Measurements from ENCODE around the gene CCER1. TPM values are rescaled to one million over a fixed set of nuclear protein-coding genes. Genes with fewer than 3 reads are reported as not detected.

The CCER1 gene
- total RNA-seq, 1 donor from 2014 or later = not detected

GRCh38 chr12:90984114-90984513 is 29.1 kb upstream of the CCER1 start:
- peaks cover 8% of the 10 kb centered on the region for H3K4me1 Mint-ChIP-seq (ENCODE audit: low read depth, unreplicated experiment)
- H3K27me3 Mint-ChIP-seq (ENCODE audit: low read depth, unreplicated experiment) = peaks cover 2% of the 10 kb centered on the region
- Histone ChIP-seq H3K79me2 (ENCODE audit: insufficient read depth, low read length) (no peaks in the 10 kb centered on the region), H3K9me3 (ENCODE audit: insufficient read depth, low read depth, low read length) (peaks cover 3% of the 10 kb centered on the region), H3K4me2 (ENCODE audit: low read length) (no peak overlapping the region), H2AFZ (ENCODE audit: low read depth, low read length) (no peak overlapping the region), H3K36me3 (ENCODE audit: insufficient read depth, low read length) (no peaks in the 10 kb centered on the region), H4K20me1 (ENCODE audit: insufficient read depth, low read length) (no peaks in the 10 kb centered on the region), H3K27me3 (ENCODE audit: insufficient read depth, low read length) (no peaks in the 10 kb centered on the region), H3K4me1 (ENCODE audit: insufficient read depth, low read length) (no peaks in the 10 kb centered on the region), H3K27ac (ENCODE audit: low read depth, low read length) (no peak overlapping the region), H3K4me3 (ENCODE audit: insufficient read depth, low read depth, low read length) (no peak overlapping the region), H3K9ac (ENCODE audit: low read length) (no peak overlapping the region)
- no peak overlapping the region for H3K4me3 Mint-ChIP-seq (ENCODE audit: unreplicated experiment)
- DNase-seq (ENCODE audit: low read depth) (no peak), FAIRE-seq (no peak)
- no peaks in the 10 kb centered on the region for H3K36me3 Mint-ChIP-seq (ENCODE audit: low read depth, unreplicated experiment)
- H3K27ac Mint-ChIP-seq (ENCODE audit: unreplicated experiment) = no peak overlapping the region
- TF ChIP-seq CTCF (IDR thresholded peaks at IDR 0.05; ENCODE audit: insufficient read depth, low read depth, low read length) (no peak), EZH2 (IDR thresholded peaks at IDR 0.05; ENCODE audit: insufficient read depth, low read length) (no peak)
- peaks cover 13% of the 10 kb centered on the region for H3K9me3 Mint-ChIP-seq (ENCODE audit: unreplicated experiment)

GRCh38 chr12:90982170-90982569 is 27.2 kb upstream of the CCER1 start:
- peaks cover 13% of the 10 kb centered on the region for H3K9me3 Mint-ChIP-seq (ENCODE audit: unreplicated experiment)
- Histone ChIP-seq H3K4me2 (ENCODE audit: low read length) (no peak overlapping the region), H3K9ac (ENCODE audit: low read length) (no peak overlapping the region), H3K9me3 (ENCODE audit: insufficient read depth, low read depth, low read length) (peaks cover 3% of the 10 kb centered on the region), H3K4me1 (ENCODE audit: insufficient read depth, low read length) (no peaks in the 10 kb centered on the region), H3K27ac (ENCODE audit: low read depth, low read length) (no peak overlapping the region), H3K4me3 (ENCODE audit: insufficient read depth, low read depth, low read length) (no peak overlapping the region), H4K20me1 (ENCODE audit: insufficient read depth, low read length) (no peaks in the 10 kb centered on the region), H3K27me3 (ENCODE audit: insufficient read depth, low read length) (no peaks in the 10 kb centered on the region), H2AFZ (ENCODE audit: low read depth, low read length) (no peak overlapping the region), H3K79me2 (ENCODE audit: insufficient read depth, low read length) (no peaks in the 10 kb centered on the region), H3K36me3 (ENCODE audit: insufficient read depth, low read length) (no peaks in the 10 kb centered on the region)
- no peak overlapping the region for H3K27ac Mint-ChIP-seq (ENCODE audit: unreplicated experiment)
- DNase-seq (ENCODE audit: low read depth) (no peak), FAIRE-seq (no peak)
- H3K27me3 Mint-ChIP-seq (ENCODE audit: low read depth, unreplicated experiment) = peaks cover 2% of the 10 kb centered on the region
- TF ChIP-seq CTCF (IDR thresholded peaks at IDR 0.05; ENCODE audit: insufficient read depth, low read depth, low read length) (no peak), EZH2 (IDR thresholded peaks at IDR 0.05; ENCODE audit: insufficient read depth, low read length) (no peak)
- peaks cover 4% of the 10 kb centered on the region for H3K4me1 Mint-ChIP-seq (ENCODE audit: low read depth, unreplicated experiment)
- no peak overlapping the region for H3K4me3 Mint-ChIP-seq (ENCODE audit: unreplicated experiment)
- no peaks in the 10 kb centered on the region for H3K36me3 Mint-ChIP-seq (ENCODE audit: low read depth, unreplicated experiment)

GRCh38 chr12:90979951-90980350 is 25.0 kb upstream of the CCER1 start:
- Histone ChIP-seq H3K4me3 (ENCODE audit: insufficient read depth, low read depth, low read length) (no peak overlapping the region), H3K9ac (ENCODE audit: low read length) (no peak overlapping the region), H2AFZ (ENCODE audit: low read depth, low read length) (no peak overlapping the region), H3K36me3 (ENCODE audit: insufficient read depth, low read length) (no peaks in the 10 kb centered on the region), H3K9me3 (ENCODE audit: insufficient read depth, low read depth, low read length) (no peaks in the 10 kb centered on the region), H3K27me3 (ENCODE audit: insufficient read depth, low read length) (no peaks in the 10 kb centered on the region), H3K4me1 (ENCODE audit: insufficient read depth, low read length) (no peaks in the 10 kb centered on the region), H3K79me2 (ENCODE audit: insufficient read depth, low read length) (no peaks in the 10 kb centered on the region), H3K4me2 (ENCODE audit: low read length) (no peak overlapping the region), H4K20me1 (ENCODE audit: insufficient read depth, low read length) (no peaks in the 10 kb centered on the region), H3K27ac (ENCODE audit: low read depth, low read length) (no peak overlapping the region)
- Mint-ChIP-seq H3K27ac (ENCODE audit: unreplicated experiment) (no peak overlapping the region), H3K36me3 (ENCODE audit: low read depth, unreplicated experiment) (no peaks in the 10 kb centered on the region), H3K27me3 (ENCODE audit: low read depth, unreplicated experiment) (peaks cover 2% of the 10 kb centered on the region), H3K9me3 (ENCODE audit: unreplicated experiment) (peaks cover 6% of the 10 kb centered on the region), H3K4me3 (ENCODE audit: unreplicated experiment) (no peak overlapping the region), H3K4me1 (ENCODE audit: low read depth, unreplicated experiment) (peaks cover 1% of the 10 kb centered on the region)
- FAIRE-seq (peak; percentile 5), DNase-seq (ENCODE audit: low read depth) (no peak)
- TF ChIP-seq EZH2 (IDR thresholded peaks at IDR 0.05; ENCODE audit: insufficient read depth, low read length) (no peak), CTCF (IDR thresholded peaks at IDR 0.05; ENCODE audit: insufficient read depth, low read depth, low read length) (no peak)

Measured in astrocyte (in vitro differentiated cells and primary cell).